GM19452 (cell line): Measurements from ENCODE around the gene KRT9.
"Not testable (repeated sequence)": the region's sequence is repeated elsewhere in the genome, so short reads cannot be mapped to it uniquely, and the experiment has no call there.

Source experiments
- ATAC-seq: cut with Tn5 transposase; IDR thresholded peaks from one replicate; pipeline ENCODE4 v1.9.1; 2021; ENCODE audit not compliant: unreplicated experiment

KRT9 gene

GRCh38 chr17:41547921-41548843, 23.7 kb downstream of the KRT9 start:
- peak; percentile 29 for ATAC-seq

- no peak for ATAC-seq
Observed at GRCh38 chr17:41547378-41547841, 24.4 kb downstream of the KRT9 start.

GRCh38 chr17:41546819-41547218, 25.0 kb downstream of the KRT9 start:
- no peak for ATAC-seq

GRCh38 chr17:41545829-41546410, 25.9 kb downstream of the KRT9 start:
- no peak for ATAC-seq

- ATAC-seq = no peak
Observed at GRCh38 chr17:41544935-41545334, 26.9 kb downstream of the KRT9 start.

GRCh38 chr17:41544491-41544892, 27.4 kb downstream of the KRT9 start:
- ATAC-seq = no peak

- ATAC-seq = not testable (repeated sequence)
Observed at GRCh38 chr17:41542786-41543185, 29.1 kb downstream of the KRT9 start.

GRCh38 chr17:41542357-41542756, 29.5 kb downstream of the KRT9 start:
- no peak for ATAC-seq

GRCh38 chr17:41540921-41541625, 30.8 kb downstream of the KRT9 start:
- no peak for ATAC-seq

- no peak for ATAC-seq
Observed at GRCh38 chr17:41539979-41540701, 31.7 kb downstream of the KRT9 start.

GRCh38 chr17:41539071-41539492, 32.8 kb downstream of the KRT9 start:
- no peak for ATAC-seq

- no peak for ATAC-seq
Observed at GRCh38 chr17:41538565-41538991, 33.3 kb downstream of the KRT9 start.

GRCh38 chr17:41537990-41538389, 33.9 kb downstream of the KRT9 start:
- no peak for ATAC-seq

GRCh38 chr17:41537614-41537954, 34.3 kb downstream of the KRT9 start:
- no peak for ATAC-seq

- ATAC-seq = no peak
Observed at GRCh38 chr17:41536741-41537613, 34.9 kb downstream of the KRT9 start.

- ATAC-seq = no peak
Observed at GRCh38 chr17:41535764-41536481, 35.9 kb downstream of the KRT9 start.

- no peak for ATAC-seq
Observed at GRCh38 chr17:41534899-41535546, 36.8 kb downstream of the KRT9 start.

GRCh38 chr17:41533613-41534012, 38.2 kb downstream of the KRT9 start:
- no peak for ATAC-seq
